GM19452 (cell line): ENCODE data around the gene ZNF282.

ENCODE experiments used
- ATAC-seq: cut with Tn5 transposase; IDR thresholded peaks from one replicate; pipeline ENCODE4 v1.9.1; 2021; ENCODE audit not compliant: unreplicated experiment

The ZNF282 gene

GRCh38 chr7:149195180-149196150 lies at the start of gene ZNF282:
ZNF282 (plus strand) TSS chr7:149195546; CDS start chr7:149195590, 44 bp downstream.
- peak; percentile 88 for ATAC-seq

DNA sequence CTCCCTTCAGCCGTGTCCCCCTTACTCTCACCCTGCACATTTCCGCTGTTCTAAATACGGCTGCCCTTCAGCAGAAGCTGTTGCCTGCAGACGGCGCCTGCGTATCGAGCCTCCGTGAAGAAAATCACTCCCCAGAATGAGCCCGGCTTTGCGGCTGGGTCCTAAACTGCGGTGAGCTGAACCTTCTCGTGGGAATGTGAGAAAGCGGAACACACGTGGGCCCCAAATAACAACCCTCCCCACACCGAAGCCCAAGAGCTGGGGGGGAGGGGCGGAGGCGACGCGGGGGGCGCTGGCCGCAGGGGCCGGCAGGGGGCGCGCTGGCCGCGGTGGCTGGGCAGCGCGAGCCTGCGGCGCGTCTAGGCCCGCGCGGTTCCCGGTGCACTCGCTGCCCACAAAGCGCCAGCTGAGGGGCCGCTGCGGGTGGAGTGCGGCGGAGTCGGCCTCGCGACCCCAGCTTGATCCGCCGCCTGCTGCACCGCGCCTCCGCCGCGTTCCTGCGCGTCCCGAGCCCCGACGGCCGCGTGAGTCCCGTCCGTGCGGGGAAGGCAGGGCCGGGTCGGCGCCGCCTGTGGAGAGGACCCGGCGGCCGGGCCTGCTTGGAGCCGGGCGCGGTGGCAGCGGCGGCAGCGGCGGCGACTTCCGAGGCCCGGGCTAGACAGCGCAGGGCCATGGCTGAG lies 48.1 kb upstream of the ZNF282 start, which contains the start of gene ZNF398:
Gene ZNF398 (plus strand): TSS at position 382 of the 680 bp plus-strand sequence. CDS start 290 bp downstream, at position 672.
- peak; percentile 74 for ATAC-seq

DNA sequence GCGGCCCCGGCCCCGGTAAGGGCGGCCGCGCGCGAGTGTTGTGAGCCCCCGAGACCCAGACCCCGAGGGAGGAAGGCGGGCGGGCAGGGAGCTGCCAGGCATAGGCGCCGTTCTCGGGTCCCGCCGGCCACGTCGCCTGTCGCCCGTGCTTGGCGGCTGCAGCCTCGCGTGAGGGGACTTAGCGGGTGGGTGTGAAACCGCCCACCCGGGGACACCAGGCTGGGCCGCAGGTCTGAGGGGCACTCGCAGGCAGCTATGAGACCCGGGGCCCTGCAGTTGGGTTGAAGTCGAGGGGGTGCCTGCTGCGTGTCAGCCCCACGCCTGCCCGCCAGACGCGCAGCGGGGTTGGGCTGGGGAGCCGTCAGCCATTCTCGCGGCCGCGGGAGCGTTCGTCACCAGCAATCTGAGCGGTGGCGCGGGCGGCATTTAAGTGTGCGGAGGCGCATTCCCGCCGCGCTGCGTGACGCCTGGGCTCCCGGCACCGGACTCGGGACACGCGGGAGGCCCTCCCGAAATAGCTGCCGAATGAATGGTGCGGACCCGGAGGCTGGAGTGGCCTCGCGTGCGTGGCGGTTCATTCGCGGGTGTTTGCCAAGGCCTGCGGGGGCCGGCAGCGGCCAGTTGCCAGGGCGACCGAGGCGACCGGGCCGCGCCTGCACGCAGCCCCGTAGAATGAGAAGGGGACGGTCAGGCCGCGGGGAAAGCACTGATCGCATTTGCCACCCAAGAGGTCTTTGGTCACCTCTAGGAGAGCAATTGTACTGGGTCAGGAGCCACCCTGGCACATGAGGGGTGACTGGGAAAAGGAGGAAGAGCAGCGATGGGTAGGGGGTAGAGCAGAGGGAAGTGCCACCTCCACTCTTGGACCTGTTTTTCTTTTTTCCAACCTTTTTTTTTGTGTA lies 47.3 kb upstream of the ZNF282 start:
- peak; percentile 37 for ATAC-seq

GRCh38 chr7:149150981-149151380 lies 44.4 kb upstream of the ZNF282 start:
- no peak for ATAC-seq

- ATAC-seq: no peak
Observed at GRCh38 chr7:149153346-149153745, 42.0 kb upstream of the ZNF282 start.

- no peak for ATAC-seq
Observed at GRCh38 chr7:149154056-149154455, 41.3 kb upstream of the ZNF282 start.

GRCh38 chr7:149156898-149157297 lies 38.4 kb upstream of the ZNF282 start:
- ATAC-seq: no peak

- ATAC-seq: no peak
Observed at GRCh38 chr7:149161241-149161848, 34.0 kb upstream of the ZNF282 start.

- no peak for ATAC-seq
Observed at GRCh38 chr7:149166142-149166541, 29.2 kb upstream of the ZNF282 start.

- no peak for ATAC-seq
Observed at GRCh38 chr7:149166630-149167352, 28.6 kb upstream of the ZNF282 start.

DNA sequence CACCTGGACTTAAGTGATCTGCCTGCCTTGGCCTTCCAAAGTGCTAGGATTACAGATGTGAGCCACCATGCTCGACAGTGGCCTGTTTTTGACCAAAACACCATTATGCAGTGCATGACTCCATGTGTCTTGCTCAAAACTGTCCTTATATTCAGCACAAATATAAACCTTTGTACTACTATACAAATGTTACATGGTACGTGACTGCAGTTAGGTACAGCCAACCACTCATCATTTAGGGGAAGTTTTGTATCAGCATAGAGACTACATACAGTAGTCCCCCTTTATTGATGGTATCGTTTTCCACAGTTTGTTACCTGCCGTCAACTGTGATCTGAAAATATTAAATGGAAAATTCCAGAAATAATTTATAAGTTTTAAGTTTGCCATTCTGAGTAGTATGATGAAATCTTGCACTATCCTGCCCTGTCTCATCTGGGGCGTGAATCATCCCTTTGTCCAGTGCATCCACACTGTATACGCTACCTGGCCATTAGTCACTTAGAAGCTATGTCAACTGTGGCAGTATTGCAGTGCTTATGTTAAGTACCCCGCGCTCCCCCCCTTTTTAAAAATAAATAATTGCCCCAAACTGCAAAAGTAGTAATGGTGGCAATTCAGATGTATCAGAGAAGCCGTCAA lies 23.3 kb upstream of the ZNF282 start:
- ATAC-seq: no peak

- no peak for ATAC-seq
Observed at GRCh38 chr7:149172534-149172920, 22.8 kb upstream of the ZNF282 start.

DNA sequence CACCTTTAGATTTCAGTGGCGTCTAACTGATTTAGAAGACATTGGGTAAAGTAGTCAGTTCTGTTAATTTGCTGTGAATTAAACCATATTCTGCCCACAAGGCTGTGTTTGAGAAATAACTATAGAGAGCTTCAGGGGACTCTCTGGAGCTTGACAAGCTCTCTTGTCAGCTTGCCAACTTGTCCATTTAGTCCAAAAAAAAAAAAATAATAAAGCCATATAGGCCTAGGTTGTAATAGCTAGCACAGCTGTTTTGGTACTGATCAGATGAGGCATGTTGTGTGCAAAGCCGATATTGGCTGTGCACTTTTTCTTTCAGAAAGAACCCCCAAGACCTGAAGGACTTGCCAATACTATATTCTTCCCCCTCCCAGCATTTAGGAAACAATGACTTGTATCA lies 20.2 kb upstream of the ZNF282 start:
- no peak for ATAC-seq

DNA sequence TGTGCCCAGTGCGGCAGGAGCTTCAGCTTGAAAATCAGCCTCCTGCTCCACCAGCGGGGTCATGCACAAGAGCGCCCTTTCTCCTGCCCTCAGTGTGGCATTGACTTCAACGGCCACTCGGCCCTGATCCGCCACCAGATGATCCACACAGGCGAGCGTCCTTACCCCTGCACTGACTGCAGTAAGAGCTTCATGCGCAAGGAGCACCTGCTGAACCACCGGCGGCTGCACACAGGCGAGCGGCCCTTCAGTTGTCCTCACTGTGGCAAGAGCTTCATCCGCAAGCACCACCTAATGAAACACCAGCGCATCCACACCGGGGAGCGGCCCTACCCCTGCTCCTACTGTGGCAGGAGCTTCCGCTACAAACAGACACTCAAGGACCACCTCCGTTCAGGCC lies 16.1 kb upstream of the ZNF282 start:
- ATAC-seq: no peak

DNA sequence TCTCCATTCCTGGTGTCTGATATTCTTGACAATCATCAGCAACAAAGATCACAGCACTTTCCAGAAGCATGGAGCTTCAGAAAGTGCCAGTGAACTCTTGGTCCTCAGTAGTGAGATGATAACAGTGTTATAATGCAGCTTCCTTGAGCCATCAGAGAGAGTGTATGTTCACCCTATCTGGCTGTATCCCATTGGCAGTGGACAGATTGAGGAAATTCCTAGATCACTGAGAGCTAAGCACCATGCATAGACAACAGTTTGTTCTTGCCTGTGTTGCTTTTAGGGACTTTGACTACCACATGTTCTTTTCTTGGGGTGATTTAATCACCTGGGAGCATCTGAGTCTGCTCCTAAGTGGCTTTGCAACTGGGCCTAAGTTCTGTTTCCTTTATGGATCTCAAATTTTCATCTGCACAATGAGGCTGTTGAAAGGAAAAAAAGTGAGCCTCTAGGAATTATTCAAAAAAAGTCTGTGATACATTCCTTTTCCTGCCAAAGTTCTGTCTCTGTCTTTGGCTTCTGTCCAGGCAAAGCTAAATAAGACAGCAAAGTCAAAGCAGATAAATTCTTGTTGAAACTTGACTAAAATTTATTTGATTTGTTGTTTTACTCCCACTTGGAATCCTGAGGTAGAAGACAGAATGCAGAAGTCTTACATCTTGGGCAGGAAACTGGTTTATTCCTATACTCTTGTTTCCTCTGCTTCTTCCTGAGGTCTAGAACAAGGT lies 14.5 kb upstream of the ZNF282 start:
- no peak for ATAC-seq

GRCh38 chr7:149181450-149181790 lies 13.9 kb upstream of the ZNF282 start:
- ATAC-seq: no peak

DNA sequence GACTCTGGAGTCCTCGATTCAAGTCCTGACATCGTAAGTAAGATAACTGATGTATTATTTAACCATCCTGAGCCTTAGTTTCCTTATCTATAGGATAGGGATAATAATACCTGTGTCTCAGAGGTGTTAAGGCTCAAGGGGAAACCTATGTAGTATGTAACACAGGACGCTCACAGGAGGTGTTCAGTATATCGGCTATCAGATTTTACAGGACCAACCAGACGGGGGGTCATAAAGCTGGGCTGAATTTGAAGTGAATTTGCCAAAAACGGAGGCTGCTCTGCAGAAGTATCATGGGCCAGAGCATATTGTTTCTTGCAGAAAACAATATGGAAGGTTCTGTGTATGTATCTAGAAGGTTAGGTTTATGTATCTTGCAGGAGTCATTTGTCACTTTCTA lies 11.1 kb upstream of the ZNF282 start:
- no peak for ATAC-seq

DNA sequence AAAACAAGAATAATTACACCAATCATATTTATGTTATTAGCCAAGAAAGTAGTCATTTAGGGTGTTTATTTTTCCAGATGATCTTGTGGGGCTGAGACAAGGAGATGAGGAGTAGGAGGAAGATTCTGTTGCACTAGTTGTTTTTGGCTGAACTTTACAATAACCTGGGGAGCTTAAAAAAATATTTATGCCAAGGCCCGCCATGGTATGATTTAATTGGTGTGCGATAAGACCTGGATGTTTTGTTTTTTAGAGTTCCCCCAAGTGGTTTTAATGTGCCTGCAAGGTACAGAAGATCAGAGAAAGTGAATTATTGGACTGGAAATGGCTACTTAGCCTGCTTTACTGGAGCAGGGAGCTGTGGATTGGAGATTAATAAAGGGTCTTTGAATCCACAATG lies 7.1 kb upstream of the ZNF282 start:
- no peak for ATAC-seq
